ENCODE measurements around the gene CTTNBP2NL.

Gene CTTNBP2NL

DNA sequence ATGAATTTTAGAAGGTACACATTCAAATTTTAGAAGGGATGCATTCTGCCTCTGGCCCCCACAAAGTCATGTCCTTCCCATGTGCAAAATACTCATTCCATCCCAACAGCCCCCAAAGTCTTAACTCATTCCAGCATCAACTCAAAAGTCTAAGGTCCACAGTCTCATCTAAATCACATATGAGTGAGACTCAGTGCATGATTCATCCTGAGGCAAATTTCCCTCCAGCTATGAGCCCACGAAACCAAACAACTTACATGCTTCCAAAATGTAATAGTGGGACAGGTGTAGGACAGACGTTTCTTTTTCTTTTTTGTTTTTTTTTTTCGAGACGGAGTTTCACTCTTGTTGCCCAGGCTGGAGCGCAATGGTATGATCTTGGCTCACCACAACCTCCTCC lies 100.3 kb downstream of the CTTNBP2NL start:
- TF ChIP-seq, protein P1, sequence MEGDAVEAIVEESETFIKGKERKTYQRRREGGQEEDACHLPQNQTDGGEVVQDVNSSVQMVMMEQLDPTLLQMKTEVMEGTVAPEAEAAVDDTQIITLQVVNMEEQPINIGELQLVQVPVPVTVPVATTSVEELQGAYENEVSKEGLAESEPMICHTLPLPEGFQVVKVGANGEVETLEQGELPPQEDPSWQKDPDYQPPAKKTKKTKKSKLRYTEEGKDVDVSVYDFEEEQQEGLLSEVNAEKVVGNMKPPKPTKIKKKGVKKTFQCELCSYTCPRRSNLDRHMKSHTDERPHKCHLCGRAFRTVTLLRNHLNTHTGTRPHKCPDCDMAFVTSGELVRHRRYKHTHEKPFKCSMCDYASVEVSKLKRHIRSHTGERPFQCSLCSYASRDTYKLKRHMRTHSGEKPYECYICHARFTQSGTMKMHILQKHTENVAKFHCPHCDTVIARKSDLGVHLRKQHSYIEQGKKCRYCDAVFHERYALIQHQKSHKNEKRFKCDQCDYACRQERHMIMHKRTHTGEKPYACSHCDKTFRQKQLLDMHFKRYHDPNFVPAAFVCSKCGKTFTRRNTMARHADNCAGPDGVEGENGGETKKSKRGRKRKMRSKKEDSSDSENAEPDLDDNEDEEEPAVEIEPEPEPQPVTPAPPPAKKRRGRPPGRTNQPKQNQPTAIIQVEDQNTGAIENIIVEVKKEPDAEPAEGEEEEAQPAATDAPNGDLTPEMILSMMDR (IDR thresholded peaks at IDR 0.05; ENCODE audit: extremely low read depth, missing control alignments) = no peak
- no peak for DNase-seq (ENCODE audit: low spot score)

DNA sequence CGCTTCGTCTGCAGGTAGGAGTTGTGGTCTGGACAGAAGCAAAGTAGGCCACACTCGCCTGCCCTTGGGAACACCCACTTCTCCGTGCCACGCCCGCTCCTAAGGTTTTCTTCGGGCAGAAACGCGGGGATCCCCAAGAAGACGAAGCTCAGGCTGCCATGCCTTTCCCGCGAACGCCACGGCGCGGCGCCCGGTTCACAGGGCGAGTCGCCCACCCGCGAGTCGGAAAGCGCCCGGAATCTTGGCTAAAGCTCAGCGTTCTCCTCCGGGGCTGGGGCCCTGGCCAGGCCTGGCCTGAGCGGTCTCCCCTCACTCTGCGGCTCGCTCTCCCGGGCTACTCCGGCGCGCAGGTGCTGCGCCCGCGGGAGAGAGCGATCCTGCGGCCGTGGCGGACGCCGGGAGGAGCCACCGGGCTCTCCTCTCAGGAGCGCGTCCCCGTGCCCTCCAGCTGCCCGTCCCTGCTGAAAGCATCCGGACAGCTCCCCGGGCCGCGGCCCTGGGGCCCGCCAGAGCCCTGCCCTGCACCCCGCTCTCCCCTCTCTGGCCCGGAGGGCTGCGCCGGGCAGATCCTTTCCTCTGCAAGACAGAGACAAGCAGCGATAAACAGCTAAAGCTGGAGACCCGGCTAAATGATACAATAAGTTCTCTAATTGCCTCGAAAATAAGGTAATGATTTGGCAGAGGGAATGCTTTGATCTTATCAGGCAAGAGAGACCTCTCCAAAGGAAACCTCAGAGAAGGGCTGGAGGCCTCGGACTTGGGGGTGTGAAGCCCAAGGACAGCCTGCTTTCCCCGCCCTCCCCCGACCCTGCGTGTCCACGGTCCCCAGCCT lies 106.0 kb downstream of the CTTNBP2NL start:
- peak; percentile 76 for DNase-seq (ENCODE audit: low spot score)
- TF ChIP-seq, protein P1 (IDR thresholded peaks at IDR 0.05; ENCODE audit: extremely low read depth, missing control alignments) = peak; percentile 63

DNA sequence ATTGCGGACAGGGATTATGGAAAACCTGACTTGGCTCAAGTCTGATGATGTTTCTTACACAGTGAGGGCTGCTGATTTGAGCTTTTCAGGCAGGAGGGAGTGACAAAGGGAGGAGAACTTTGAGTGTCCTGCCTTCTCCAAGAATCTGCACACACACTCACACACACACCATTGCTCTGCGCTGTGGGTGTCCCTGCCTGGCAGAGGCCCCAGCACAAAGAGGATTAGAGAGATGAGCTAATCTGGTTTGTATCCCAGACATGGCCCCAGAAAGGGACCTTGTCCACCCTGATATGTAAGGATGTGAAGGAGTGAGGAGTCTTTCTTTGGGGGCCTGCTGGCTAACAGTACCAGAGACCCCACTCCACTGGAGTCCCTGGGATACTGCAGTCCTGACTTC lies 106.8 kb downstream of the CTTNBP2NL start:
- TF ChIP-seq, protein P1 (IDR thresholded peaks at IDR 0.05; ENCODE audit: extremely low read depth, missing control alignments) = no peak

DNA sequence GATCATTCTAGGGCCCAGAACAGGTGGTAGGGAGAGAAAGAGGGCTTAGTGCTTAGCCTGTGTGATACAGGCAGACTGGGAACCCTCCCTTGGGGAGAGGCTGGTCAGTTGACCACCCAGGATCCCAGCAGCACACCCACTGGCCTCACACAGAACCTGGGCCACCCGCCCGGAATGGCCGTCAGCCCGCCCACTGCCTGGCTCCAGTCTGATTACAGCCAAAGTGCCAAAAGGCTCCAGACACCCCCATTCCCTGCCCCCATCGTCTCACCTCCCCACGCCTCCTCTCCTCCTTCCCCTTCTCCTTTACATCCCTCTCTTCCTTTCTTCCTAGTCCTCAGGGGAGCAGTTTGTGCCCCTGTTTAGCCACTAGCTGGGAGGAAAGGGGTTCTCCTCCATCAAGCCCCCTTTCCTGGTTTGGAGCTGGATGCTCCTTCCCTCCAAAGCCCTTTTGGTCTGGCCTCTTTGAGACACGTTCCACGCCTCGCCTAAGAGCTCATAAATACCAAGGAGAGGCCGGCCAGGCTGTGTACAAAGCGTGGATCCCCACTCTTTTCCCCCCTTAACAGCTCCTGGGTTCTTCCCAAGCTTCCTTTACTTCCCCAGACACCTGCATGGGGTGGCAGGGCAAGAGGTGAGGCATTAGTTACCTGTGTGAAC lies 108.1 kb downstream of the CTTNBP2NL start:
- TF ChIP-seq, protein P1 (IDR thresholded peaks at IDR 0.05; ENCODE audit: extremely low read depth, missing control alignments) = no peak
- no peak for DNase-seq (ENCODE audit: low spot score)

More for the DNA sequence above, 106.8 kb downstream of the CTTNBP2NL start:
- DNase-seq (ENCODE audit: low spot score) = no peak

DNA sequence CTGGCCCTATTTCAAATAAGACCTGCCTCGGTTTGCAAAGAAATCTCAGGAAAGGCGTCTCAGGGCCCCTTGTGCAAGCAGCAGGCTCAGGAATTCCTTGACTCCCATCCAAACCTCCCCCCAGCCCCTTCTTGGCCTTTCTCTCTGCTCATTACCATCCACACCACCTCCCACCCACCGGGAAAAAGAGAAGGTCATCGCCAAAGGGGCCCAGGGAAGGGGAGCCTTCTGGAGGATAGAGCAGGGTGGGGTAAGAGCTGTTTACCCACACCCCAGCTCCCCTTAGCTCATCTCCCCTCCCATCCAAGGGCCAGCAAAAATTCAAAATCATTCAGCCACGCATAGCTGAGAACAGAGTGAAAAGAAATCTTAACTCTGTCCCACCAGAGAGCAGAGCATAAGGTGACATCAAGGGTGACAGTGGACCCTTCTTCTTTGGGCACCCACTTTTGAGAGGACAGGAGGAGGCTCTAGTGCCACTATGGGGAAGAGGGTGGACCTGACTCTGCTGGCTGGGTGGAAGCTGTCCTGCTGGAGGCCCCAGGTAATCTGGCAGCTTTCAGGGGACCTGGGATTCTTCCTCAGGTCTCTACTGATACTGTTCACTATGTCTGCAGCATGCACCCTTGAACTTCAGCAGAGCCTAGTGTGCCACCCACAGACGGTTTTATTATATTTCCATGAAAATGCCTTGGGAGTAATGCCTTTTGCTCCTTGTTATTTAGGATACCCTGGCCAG lies 108.8 kb downstream of the CTTNBP2NL start:
- DNase-seq (ENCODE audit: low spot score) = no peak
- TF ChIP-seq, protein P1 (IDR thresholded peaks at IDR 0.05; ENCODE audit: extremely low read depth, missing control alignments) = no peak

DNA sequence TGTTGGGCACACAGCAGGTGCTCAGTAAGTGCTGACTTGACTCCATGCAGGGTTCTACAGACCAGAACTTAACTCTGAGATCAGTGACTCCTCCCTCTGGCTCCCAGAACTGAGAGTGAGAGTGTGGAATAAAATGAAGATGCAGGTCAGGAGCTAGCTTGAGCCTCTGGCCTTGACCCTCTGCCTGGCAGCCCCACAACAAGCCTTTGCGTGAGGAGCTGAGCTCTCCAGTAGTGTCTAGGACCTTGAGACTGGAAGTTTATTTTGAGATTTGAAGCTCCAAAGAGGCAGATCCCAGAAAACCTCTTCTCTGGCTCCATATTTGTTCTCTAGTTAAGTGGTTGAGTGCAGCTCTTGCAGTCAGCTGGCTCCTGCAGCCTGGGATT lies 109.4 kb downstream of the CTTNBP2NL start:
- TF ChIP-seq, protein P1 (IDR thresholded peaks at IDR 0.05; ENCODE audit: extremely low read depth, missing control alignments) = no peak
- no peak for DNase-seq (ENCODE audit: low spot score)

DNA sequence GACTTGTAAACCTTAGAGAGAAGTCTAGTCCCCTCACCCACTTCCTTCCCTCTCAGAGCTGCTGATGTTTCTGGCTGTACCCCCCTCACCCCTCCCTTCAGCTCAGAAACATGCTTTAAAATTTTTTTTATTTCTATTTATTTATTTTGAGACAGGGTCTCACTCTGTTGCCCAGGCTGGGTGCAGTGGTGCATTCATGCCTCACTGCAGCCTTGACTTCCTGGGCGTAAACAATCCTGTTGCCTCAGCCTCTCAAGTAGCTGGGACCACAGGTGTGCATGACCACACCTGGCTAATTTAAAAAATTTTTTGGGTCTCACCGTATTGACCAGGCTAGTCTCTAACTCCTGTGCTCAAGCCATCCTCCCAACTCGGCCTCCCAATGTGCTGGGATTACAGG lies 109.9 kb downstream of the CTTNBP2NL start:
- TF ChIP-seq, protein P1 (IDR thresholded peaks at IDR 0.05; ENCODE audit: extremely low read depth, missing control alignments) = no peak
- DNase-seq (ENCODE audit: low spot score) = no peak
